ENCODE data around the gene RGS11. TPM values are rescaled to one million over a fixed set of nuclear protein-coding genes. Genes with fewer than 3 reads are reported as not detected.

The RGS11 gene
- total RNA-seq, 1 experiment from 2014 or later: not detected

DNA sequence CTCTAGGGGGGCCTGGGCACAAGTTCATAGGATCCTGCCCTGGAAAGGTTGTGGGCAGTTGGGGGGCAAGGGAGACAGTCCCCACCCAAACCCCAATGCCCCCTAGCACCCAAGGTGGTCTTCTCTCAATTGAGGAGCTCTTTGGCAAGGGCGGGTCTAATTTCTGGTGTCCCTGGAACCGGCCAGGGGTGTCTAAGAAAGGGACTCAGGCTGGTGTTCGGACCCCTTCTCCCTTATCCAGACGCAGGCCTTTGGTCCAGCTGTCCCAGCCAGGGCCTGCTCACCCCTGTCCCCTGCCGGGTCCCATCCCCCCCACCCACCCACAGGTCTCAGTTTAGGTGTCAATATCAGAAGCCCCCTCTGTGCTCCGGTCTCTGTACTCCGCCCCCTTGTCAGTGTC, 3.8 kb upstream of the RGS11 start:
- no peak overlapping the region for H3K9ac ChIP-seq (ENCODE audit: low read length)
- H3K27ac ChIP-seq (ENCODE audit: low read length): no peak overlapping the region
- no peaks in the 10 kb centered on the region for H3K4me1 ChIP-seq (ENCODE audit: low read length)
- no peaks in the 10 kb centered on the region for H3K27me3 ChIP-seq (ENCODE audit: low read length)
- no peak overlapping the region for H3K4me3 ChIP-seq (ENCODE audit: low read length)
- no peaks in the 10 kb centered on the region for H3K9me3 ChIP-seq (ENCODE audit: low read length)
- no peak for DNase-seq
- no peaks in the 10 kb centered on the region for H3K36me3 ChIP-seq (ENCODE audit: insufficient read depth, low read length)
- no peaks in the 10 kb centered on the region for H4K20me1 ChIP-seq (ENCODE audit: insufficient read depth, low read depth, low read length)
- no peaks in the 10 kb centered on the region for H3K79me2 ChIP-seq (ENCODE audit: low read length)
- H3K4me2 ChIP-seq (ENCODE audit: low read depth, low read length, poor library complexity, severe bottlenecking): no peak overlapping the region
- H3K9me2 ChIP-seq (replicated peaks; ENCODE audit: insufficient read depth, low read length): no peaks in the 10 kb centered on the region
- H2AFZ ChIP-seq (ENCODE audit: low read length): no peak overlapping the region

DNA sequence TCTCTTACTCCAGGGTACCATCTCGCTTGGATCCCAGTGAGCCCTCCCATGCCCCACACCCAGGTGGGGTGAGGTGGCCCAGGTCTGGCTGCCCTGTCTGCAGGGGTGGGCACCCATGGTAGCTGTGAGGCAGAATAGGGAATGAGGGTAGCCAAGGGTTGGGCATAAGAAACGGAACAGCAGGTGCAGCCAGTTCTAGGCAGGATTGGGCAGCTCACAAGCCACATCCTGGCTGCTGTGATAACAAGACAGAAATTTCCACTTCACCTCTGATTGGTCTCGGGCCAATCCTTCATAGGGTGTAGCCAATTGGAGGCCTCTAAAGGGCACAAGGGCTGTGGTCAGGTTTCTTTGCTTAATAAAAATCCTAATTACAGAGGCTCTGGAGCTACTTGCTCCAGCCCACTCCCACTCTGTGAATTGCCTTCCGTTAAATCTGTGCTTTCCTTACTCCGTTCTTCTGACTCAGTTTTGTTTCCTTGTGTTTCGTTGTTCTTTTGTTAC, 3.2 kb upstream of the RGS11 start:
- H3K27ac ChIP-seq (ENCODE audit: low read length): no peak overlapping the region
- DNase-seq: peak; percentile 75
- no peak overlapping the region for H3K4me3 ChIP-seq (ENCODE audit: low read length)
- no peak overlapping the region for H2AFZ ChIP-seq (ENCODE audit: low read length)
- no peaks in the 10 kb centered on the region for H3K9me2 ChIP-seq (replicated peaks; ENCODE audit: insufficient read depth, low read length)
- no peaks in the 10 kb centered on the region for H3K79me2 ChIP-seq (ENCODE audit: low read length)
- H3K4me1 ChIP-seq (ENCODE audit: low read length): no peaks in the 10 kb centered on the region
- H3K36me3 ChIP-seq (ENCODE audit: insufficient read depth, low read length): no peaks in the 10 kb centered on the region
- H4K20me1 ChIP-seq (ENCODE audit: insufficient read depth, low read depth, low read length): no peaks in the 10 kb centered on the region
- H3K9ac ChIP-seq (ENCODE audit: low read length): no peak overlapping the region
- H3K9me3 ChIP-seq (ENCODE audit: low read length): no peaks in the 10 kb centered on the region
- H3K4me2 ChIP-seq (ENCODE audit: low read depth, low read length, poor library complexity, severe bottlenecking): no peak overlapping the region
- no peaks in the 10 kb centered on the region for H3K27me3 ChIP-seq (ENCODE audit: low read length)

DNA sequence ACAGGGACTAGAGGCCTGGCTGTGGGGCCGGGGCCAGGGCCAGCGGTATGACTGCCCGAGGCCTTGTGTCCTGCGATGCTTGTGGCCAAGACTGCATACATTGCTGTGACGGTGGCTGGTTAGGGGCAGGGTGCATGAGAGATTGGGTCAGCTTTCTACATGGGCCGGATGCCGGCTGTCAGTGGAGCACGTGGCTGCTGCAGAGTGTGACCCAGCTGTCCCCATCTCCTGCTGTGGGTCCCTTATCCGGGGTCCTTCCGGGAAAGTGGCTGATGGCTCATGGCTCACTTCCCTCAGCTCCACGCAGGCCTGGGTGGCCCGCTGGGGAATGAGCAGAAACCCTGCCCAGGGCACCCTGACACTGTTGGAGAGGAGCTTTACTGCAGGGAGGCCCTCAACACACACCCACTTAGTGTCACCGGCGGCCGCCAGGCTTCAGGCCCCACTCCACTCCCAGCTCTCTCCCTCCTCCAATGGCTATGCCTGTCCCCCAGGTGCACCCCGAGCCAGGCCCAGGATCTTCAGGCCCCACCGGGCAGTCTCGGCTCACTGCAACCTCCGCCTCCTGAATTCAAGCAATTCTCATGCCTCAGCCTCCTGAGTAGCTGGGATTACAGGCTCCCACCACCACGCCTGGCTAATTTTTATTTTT, 808 bp upstream of the RGS11 start:
- no peak overlapping the region for H3K27ac ChIP-seq (ENCODE audit: low read length)
- no peak overlapping the region for H2AFZ ChIP-seq (ENCODE audit: low read length)
- H3K4me2 ChIP-seq (ENCODE audit: low read depth, low read length, poor library complexity, severe bottlenecking): no peak overlapping the region
- H3K9me2 ChIP-seq (replicated peaks; ENCODE audit: insufficient read depth, low read length): no peaks in the 10 kb centered on the region
- H3K4me1 ChIP-seq (ENCODE audit: low read length): peaks cover 6% of the 10 kb centered on the region
- no peaks in the 10 kb centered on the region for H3K27me3 ChIP-seq (ENCODE audit: low read length)
- no peak overlapping the region for H3K4me3 ChIP-seq (ENCODE audit: low read length)
- DNase-seq: no peak
- H4K20me1 ChIP-seq (ENCODE audit: insufficient read depth, low read depth, low read length): no peaks in the 10 kb centered on the region
- no peaks in the 10 kb centered on the region for H3K36me3 ChIP-seq (ENCODE audit: insufficient read depth, low read length)
- no peaks in the 10 kb centered on the region for H3K79me2 ChIP-seq (ENCODE audit: low read length)
- no peak overlapping the region for H3K9ac ChIP-seq (ENCODE audit: low read length)
- no peaks in the 10 kb centered on the region for H3K9me3 ChIP-seq (ENCODE audit: low read length)

DNA sequence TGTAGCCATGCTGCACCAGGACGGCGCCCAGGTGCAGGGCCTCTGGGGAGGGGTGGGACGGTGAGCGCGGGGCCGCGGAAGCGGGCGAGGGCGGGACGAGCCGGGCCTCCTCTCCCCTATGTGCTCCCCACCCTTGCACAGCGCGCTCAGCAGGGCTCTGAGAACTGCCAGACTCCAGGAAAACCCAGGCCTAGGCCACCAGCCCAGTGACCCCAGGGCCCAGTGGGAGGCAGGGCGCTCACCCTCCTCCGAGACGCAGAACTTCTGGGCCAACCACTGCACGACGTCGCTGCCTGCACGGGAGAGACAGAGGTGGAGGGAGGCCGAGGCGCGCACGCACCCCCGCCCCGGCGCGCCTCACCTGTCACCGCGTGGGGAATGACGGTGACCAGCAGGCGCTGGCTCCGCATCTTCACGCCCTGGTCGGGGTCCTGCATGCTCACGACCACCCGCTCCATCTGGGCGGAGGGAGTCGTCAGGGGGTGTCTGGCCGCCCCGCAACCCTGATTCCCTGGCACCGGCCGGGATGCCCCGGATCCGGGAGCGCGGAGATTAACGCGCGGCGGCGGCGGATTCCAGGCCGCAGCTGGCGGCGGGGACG, 603 bp downstream of the RGS11 start:
- Histone ChIP-seq H2AFZ (ENCODE audit: low read length) (no peak overlapping the region), H3K36me3 (ENCODE audit: insufficient read depth, low read length) (no peaks in the 10 kb centered on the region), H3K27me3 (ENCODE audit: low read length) (no peaks in the 10 kb centered on the region), H3K4me3 (ENCODE audit: low read length) (no peak overlapping the region), H3K4me2 (ENCODE audit: low read depth, low read length, poor library complexity, severe bottlenecking) (no peak overlapping the region), H4K20me1 (ENCODE audit: insufficient read depth, low read depth, low read length) (no peaks in the 10 kb centered on the region), H3K79me2 (ENCODE audit: low read length) (no peaks in the 10 kb centered on the region), H3K27ac (ENCODE audit: low read length) (no peak overlapping the region), H3K9ac (ENCODE audit: low read length) (no peak overlapping the region), H3K4me1 (ENCODE audit: low read length) (peaks cover 6% of the 10 kb centered on the region), H3K9me3 (ENCODE audit: low read length) (no peaks in the 10 kb centered on the region), H3K9me2 (replicated peaks; ENCODE audit: insufficient read depth, low read length) (no peaks in the 10 kb centered on the region)
- no peak for DNase-seq

DNA sequence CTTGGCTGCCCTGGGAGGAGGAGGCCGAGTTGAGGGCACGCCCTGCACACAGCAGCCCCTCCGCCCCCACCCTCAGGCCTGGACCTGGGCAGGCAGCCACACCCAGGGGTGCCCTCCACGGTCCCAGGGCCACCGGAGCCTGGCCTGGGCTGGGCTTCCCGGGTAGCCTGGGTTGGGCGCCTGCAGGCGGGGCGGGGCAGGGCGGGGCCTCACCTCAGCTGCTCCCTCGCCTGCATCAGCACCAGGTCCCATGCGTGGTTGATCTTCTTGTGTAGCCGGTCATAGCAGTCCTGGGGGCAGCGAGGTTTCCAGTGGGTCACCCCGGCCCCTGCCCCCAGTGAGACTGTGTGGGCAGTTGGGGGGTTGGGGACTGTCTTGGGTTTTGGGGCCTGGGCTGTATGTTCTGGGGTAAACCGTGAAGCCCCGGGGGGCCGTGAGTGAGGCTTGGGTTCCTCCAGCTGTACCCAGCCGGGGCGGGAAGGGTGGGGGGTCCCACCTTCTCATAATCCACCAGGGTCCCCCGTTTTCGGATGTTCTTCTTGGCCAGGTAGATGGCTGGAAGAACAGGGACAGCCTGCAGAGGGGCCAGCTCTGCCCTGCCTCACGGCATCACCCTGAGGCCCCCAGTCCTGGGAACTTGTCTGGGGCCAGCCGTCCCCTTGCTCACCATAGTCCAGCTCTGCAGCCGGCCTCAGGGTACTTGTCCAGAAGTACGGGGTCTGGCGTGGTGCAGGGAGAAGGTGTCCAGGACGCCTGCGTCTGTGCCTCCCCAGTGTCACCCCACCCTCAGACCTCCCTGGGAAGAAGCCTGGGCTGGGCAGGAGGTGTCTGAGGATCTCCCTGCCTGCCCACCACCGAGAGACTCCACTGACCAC, 2.0 kb downstream of the RGS11 start:
- H3K9ac ChIP-seq (ENCODE audit: low read length): no peak overlapping the region
- peak; percentile 68 for DNase-seq
- no peaks in the 10 kb centered on the region for H3K9me2 ChIP-seq (replicated peaks; ENCODE audit: insufficient read depth, low read length)
- peak overlapping the region; percentile 60 for H3K4me2 ChIP-seq (ENCODE audit: low read depth, low read length, poor library complexity, severe bottlenecking)
- no peaks in the 10 kb centered on the region for H3K36me3 ChIP-seq (ENCODE audit: insufficient read depth, low read length)
- no peaks in the 10 kb centered on the region for H3K27me3 ChIP-seq (ENCODE audit: low read length)
- H2AFZ ChIP-seq (ENCODE audit: low read length): no peak overlapping the region
- peaks cover 6% of the 10 kb centered on the region for H3K4me1 ChIP-seq (ENCODE audit: low read length)
- no peak overlapping the region for H3K27ac ChIP-seq (ENCODE audit: low read length)
- H4K20me1 ChIP-seq (ENCODE audit: insufficient read depth, low read depth, low read length): no peaks in the 10 kb centered on the region
- H3K4me3 ChIP-seq (ENCODE audit: low read length): peak overlapping the region; percentile 44; the same call in 1 of the 2 replicates
- H3K9me3 ChIP-seq (ENCODE audit: low read length): no peaks in the 10 kb centered on the region
- no peaks in the 10 kb centered on the region for H3K79me2 ChIP-seq (ENCODE audit: low read length)

DNA sequence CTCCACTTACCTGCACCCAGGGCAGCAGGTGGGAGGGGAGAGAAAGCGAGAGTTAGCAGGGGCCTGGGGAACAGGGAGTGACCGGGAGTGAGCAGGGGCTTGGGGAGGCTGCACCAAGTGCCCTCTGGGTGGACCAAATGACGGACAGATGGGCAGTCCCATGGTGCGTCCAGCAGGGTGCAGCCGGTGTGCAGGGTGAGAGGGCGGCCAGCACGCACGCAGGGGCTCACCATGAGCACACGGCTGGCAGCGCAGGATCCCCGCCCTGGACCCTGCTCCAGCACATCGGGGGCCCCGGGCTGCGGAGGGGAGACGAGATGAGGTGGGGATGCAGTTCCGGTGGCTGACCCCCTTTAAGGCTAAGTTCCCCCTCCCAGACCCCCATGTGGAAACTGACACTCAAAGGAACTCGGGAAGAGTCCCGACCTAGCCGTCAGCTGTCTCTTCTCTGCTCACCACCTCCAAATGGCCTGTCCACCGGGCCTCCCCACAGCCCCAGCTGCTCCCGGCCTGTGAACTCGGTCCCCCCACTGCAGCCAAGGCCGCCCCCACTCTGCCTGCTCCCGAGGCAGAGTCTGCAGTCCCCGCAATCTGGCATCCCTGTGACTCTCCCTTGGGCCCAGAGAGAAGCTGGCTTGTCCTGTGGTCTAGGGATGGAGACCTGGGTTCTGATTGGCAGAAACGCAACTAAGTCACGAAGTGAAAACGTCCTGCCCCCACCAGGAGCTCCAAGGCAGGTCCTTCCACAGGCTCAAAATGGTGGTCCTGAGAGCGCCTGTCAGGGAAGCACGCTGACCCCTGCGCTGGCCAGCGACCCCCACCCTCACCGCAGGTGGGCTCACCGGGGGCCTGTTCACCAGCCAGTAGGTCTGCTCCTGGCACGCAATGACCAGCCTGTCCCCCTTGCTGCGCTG, 2.9 kb downstream of the RGS11 start:
- H2AFZ ChIP-seq (ENCODE audit: low read length): no peak overlapping the region
- no peak for DNase-seq
- H3K4me1 ChIP-seq (ENCODE audit: low read length): peaks cover 6% of the 10 kb centered on the region
- no peaks in the 10 kb centered on the region for H3K9me3 ChIP-seq (ENCODE audit: low read length)
- no peaks in the 10 kb centered on the region for H3K36me3 ChIP-seq (ENCODE audit: insufficient read depth, low read length)
- no peaks in the 10 kb centered on the region for H3K9me2 ChIP-seq (replicated peaks; ENCODE audit: insufficient read depth, low read length)
- peak overlapping the region; percentile 44; the same call in 1 of the 2 replicates for H3K4me3 ChIP-seq (ENCODE audit: low read length)
- peak overlapping the region; percentile 60 for H3K4me2 ChIP-seq (ENCODE audit: low read depth, low read length, poor library complexity, severe bottlenecking)
- H3K27me3 ChIP-seq (ENCODE audit: low read length): no peaks in the 10 kb centered on the region
- no peaks in the 10 kb centered on the region for H4K20me1 ChIP-seq (ENCODE audit: insufficient read depth, low read depth, low read length)
- no peak overlapping the region for H3K9ac ChIP-seq (ENCODE audit: low read length)
- no peaks in the 10 kb centered on the region for H3K79me2 ChIP-seq (ENCODE audit: low read length)
- H3K27ac ChIP-seq (ENCODE audit: low read length): no peak overlapping the region

DNA sequence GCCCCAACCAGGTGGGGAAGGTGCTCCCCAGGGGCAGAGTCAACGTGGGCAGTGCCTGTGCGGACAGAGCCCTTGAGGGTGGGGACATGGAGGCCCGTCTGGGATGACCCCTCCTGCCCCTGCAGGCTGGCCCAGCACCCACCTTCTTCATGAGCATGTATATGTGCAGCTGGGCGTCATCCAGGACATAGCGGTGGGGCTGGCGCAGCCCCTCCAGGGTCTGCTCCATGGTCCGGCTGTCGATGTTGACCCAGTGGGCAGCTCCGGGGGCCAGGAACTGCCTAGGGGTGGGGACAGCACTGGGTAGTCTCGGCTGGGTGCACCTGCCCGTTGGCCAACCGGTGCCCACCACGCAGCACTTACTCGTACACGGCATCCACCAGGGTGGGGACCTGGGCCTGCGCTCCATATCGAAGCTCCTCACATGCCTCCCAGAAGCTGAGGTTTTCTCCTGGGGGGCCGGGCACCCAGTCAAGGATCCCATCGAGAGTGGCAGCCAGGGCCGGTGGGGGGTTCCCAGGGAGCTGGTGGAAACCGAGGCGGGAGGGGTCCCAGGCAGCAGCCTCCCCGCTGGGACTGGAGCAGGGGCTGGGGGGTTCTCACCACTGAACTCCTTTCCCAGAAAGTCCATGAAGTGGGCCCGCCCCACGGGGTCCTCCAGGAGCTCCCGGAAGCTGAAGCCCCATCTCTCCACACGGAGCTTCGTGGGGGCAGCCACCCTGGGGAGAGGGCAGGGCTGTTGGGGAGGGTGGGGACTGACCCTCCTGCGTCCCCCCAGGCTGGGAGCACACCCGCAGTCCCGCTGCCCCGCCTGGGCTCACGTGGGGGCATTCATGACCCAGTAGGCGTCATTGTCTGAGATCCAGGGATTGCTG, 5.1 kb downstream of the RGS11 start:
- Histone ChIP-seq H3K9me3 (ENCODE audit: low read length) (no peaks in the 10 kb centered on the region), H3K9me2 (replicated peaks; ENCODE audit: insufficient read depth, low read length) (no peaks in the 10 kb centered on the region), H4K20me1 (ENCODE audit: insufficient read depth, low read depth, low read length) (no peaks in the 10 kb centered on the region), H3K4me1 (ENCODE audit: low read length) (peaks cover 6% of the 10 kb centered on the region), H3K36me3 (ENCODE audit: insufficient read depth, low read length) (no peaks in the 10 kb centered on the region), H3K79me2 (ENCODE audit: low read length) (no peaks in the 10 kb centered on the region), H3K27ac (ENCODE audit: low read length) (no peak overlapping the region), H2AFZ (ENCODE audit: low read length) (no peak overlapping the region), H3K4me3 (ENCODE audit: low read length) (no peak overlapping the region), H3K27me3 (ENCODE audit: low read length) (no peaks in the 10 kb centered on the region), H3K4me2 (ENCODE audit: low read depth, low read length, poor library complexity, severe bottlenecking) (no peak overlapping the region), H3K9ac (ENCODE audit: low read length) (no peak overlapping the region)
- no peak for DNase-seq
